GM21390 (cell line): ENCODE measurements around the gene FRMD4A.

Source experiments
- ATAC-seq: cut with Tn5 transposase; IDR thresholded peaks from one replicate; pipeline ENCODE4 v1.9.1; 2021; ENCODE audit not compliant: unreplicated experiment

FRMD4A gene

DNA sequence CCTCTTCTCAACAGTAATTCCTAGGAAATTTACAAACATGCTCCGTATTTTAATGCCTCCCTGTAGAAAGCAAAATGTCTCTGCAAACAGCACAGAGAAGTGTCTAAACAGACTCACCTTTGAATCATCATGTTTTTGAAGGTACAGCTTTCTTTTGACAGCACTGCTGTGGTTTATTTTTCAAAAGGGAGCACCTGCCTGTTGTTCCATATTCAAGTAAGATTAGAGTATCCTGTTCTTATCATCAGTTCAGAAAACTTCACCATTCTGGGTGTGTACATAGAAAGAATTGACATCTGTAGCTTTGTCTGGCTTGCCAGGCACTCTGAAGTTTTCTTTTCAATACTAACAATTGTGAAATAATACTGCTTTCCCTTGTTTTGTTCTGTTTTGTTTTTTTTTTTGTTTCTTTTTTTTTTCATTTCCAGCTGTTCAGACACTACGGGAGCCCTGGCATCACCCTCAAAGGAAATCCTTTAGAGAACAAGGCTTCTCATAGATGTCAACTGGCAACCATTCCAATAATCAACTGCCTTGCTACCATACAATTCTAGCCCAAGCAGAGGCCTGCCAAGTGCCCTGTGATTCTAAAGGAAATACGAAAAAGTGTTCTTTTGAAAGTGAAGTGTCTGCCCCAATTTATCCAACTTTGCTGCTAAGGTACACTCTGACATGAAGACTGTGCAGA, 468.0 kb downstream of the FRMD4A start:
- ATAC-seq = no peak

DNA sequence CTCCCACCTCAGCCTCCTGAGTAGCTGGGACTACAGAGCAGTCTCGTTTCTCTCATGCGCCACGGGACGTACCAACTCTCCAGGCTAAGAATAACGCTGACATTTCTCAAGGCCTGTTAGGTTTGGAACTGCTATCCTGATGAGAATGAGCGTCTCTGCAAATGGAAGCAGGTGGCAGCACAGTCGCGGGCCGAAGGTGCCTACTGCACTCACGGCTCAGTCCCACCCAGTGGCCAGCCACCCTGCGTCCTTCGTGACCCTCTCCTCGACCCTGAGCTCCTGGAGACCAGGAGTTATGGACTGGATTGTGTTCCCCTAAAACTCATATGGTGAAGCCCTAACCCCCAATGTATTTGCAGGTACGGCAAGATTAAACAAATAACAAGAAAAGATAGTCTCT, 469.8 kb downstream of the FRMD4A start:
- ATAC-seq = no peak

DNA sequence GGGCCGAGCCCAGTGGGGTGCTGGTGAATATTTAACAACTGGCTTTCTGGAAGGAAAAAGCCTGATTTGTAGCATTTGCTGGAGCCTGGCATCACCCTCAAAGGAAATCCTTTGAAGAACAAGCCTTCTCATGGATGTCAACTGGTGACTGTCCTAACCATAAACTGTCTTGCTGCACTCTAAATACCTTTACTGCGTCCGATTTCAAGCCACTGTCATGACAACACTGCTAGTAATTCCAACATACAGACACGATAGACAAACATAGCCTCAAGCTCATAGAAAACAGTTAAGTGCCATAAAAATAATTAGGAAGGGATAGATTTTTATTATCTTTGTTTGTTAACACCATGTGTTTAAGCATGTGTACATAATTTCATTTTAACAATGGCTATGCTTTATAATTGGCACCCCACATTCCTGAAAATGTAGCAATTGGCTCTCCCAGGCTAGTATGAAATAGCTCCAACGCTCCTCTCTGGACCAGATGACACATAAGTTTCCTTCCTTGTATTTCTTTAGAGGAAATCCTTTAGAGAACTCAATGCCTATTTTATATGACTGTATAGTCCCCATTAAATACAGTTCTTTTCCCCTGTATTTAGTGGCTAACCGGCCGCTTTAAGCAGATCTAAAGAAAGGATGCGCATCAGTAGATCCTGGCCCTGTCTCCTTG, 470.6 kb downstream of the FRMD4A start:
- ATAC-seq = no peak

GRCh38 chr10:13858709-13859108, 472.0 kb downstream of the FRMD4A start:
- no peak for ATAC-seq

GRCh38 chr10:13857451-13857850, 473.3 kb downstream of the FRMD4A start:
- ATAC-seq = no peak

- no peak for ATAC-seq
Observed at GRCh38 chr10:13853854-13854253, 476.9 kb downstream of the FRMD4A start.

DNA sequence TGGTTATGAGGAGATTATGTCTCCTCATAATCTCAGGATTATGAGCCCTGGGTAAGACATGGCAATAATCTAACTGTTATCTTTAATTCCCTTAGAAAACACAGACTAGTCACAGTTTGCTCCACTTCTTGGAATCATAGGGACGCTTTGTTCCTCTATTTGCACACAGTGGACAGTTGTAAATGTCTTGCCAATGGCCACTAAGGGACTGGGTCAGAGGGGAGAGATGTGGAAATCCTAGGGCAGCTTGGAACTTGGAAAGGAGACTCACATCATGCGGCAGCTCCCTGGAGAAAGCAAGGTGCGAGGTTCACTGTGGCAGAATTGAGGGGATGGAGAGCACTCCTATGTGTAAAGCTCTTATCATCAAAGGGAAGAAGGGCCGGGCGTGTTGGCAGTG, 477.9 kb downstream of the FRMD4A start:
- no peak for ATAC-seq

GRCh38 chr10:13851906-13852305, 478.8 kb downstream of the FRMD4A start:
- ATAC-seq = no peak

GRCh38 chr10:13848520-13849445, 481.9 kb downstream of the FRMD4A start:
- ATAC-seq = no peak

- no peak for ATAC-seq
Observed at GRCh38 chr10:13847201-13847631, 483.5 kb downstream of the FRMD4A start.

DNA sequence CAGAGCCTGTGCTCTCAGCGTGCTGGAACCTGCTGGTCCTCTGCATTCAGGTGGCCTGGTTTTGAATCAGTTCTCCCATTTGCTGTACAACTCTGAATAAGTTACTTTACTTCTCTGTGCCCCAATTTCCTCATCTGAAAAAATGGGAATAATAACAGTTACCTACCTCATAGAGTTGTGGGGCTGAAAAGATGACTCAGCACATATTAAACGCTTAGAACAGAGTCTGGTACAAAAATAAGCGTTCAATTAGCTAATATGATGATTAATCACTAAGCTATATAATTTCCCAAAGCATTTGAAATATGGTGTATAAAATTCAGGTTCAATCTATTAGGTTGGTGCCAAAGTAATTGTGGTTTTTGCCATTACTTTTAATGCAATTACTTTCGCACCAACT, 484.8 kb downstream of the FRMD4A start:
- ATAC-seq = no peak

DNA sequence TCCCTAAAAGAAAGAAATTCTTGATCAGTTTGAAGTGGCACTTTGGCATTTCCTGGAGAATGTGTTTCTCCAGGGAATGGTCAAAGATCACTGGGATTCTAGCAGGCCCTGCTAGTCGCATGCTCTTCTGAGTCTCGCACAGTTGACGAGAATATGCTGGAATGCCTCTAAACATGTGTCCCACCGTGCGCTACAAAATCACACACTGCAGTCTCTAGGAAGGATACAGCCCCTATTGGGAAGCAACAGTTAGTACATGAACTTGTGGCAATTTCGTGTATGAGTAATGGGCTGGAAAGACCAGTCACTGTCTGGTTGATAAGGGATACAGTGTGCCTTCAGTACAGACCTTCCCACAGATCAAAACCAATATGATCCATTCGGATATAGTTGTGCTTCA, 486.1 kb downstream of the FRMD4A start:
- ATAC-seq = no peak

DNA sequence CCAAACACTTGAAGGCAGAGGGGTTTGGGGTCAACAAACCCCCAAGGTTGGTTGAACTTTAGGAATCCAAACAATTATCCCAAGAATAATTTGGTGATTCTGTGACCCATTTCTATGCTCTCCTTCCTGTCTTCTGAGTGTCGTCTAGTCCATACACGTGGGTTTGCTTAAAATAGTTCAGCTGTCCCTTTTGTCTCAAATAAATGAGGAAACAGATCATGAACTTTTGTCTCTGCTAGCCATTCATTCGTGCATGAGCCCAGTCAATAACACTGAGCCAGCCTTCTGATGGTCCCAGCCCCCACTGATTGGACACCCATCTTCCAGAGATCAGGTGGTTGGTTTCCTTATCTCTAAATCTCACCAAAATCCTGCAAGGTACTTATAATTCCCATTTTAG, 488.6 kb downstream of the FRMD4A start:
- ATAC-seq = no peak

- ATAC-seq = no peak
Observed at GRCh38 chr10:13840036-13840435, 490.7 kb downstream of the FRMD4A start.

DNA sequence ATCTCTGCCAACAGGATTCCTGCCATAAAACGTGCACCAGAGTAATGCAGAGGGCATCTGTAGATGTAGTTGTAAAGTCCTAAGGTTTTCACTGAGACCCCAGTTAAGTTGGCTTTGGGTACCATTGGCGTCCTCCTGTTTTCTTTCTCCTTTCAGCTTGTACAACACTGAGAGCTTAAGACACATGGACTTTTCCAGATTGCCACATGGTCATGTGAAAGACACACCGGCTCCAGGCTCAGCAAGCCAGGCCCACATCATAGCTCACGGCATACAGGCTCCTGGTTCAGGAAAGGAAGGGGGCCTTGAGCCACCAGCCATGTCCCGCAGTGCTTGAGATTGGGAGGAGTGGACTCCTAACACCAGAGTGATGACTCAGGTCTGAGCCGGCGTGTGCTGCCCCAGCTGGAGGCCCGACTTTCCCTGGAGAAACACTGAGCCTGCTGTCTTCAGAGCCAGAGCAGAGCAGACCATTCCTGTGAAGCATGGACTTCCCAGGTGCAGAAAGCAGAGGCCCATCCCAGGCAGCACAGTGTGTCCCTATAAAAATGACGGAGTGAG, 491.2 kb downstream of the FRMD4A start:
- no peak for ATAC-seq

DNA sequence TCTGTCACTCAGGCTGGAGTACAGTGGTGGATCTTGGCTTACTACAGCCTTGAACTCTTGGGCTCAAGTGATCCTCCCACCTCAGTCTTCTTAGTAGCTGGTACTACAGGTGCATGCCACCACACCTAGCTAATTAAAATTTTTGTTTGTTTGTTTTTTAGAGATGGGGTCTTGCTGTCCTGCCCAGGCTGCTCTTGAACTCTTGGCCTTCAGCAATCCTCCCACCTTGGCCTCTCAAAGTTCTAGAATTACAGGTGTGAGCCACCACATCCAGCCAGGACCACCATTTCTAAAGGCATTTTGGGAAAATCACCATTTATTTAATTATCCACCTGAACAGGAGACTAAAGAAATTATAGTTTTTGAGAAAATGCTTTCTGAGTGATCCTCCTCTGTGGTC, 491.7 kb downstream of the FRMD4A start:
- no peak for ATAC-seq

GRCh38 chr10:13837966-13838365, 492.8 kb downstream of the FRMD4A start:
- no peak for ATAC-seq

GRCh38 chr10:13834581-13835286, 496.0 kb downstream of the FRMD4A start:
- no peak for ATAC-seq

DNA sequence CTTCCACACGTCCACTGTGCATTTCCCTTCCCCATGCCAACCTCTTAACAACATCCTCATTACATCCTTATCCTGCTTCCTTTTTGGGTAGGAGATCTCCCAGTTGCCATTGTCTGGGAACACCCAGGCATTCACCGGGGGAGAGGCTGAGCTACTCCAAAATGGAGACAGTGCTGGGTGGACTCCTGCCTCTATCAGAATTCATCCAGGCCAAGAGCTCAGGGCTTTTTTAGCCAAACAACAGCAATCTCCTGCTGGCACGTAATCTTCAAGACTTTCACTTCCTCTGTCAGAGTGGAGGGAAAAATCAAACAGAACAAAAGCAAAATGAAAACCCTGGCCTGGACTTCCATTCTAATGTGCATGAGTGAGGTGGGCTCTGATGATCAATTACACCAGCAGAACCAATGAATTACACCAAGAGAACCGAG, 499.0 kb downstream of the FRMD4A start:
- peak; percentile 80 for ATAC-seq

- no peak for ATAC-seq
Observed at GRCh38 chr10:13830385-13830784, 500.3 kb downstream of the FRMD4A start.

- ATAC-seq = no peak
Observed at GRCh38 chr10:13829790-13830189, 500.9 kb downstream of the FRMD4A start.
